Measurements from ENCODE around the gene ORC1.

ORC1 gene

DNA sequence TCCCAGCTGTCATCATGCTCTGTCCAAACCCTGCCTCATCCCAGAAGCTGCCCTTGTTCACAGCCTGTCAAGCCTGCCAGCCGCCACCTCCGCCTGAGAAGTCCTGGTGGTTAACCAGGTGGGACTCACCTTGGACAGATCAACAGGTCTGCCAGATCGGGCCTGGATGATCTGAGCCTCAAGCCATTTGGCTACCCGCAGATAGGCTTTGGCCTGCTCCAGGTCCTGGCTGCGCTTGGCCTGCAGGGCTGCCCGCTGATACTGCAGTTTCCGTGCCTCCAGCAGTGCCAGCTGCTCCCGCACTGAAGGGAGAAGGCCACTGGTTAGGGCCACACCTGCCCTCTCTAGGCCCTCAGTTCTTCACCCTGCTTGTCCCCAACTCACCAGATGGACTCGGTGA, 46.8 kb downstream of the ORC1 start:
- no peak overlapping the region for H3K27ac ChIP-seq
- TF ChIP-seq, protein P1, sequence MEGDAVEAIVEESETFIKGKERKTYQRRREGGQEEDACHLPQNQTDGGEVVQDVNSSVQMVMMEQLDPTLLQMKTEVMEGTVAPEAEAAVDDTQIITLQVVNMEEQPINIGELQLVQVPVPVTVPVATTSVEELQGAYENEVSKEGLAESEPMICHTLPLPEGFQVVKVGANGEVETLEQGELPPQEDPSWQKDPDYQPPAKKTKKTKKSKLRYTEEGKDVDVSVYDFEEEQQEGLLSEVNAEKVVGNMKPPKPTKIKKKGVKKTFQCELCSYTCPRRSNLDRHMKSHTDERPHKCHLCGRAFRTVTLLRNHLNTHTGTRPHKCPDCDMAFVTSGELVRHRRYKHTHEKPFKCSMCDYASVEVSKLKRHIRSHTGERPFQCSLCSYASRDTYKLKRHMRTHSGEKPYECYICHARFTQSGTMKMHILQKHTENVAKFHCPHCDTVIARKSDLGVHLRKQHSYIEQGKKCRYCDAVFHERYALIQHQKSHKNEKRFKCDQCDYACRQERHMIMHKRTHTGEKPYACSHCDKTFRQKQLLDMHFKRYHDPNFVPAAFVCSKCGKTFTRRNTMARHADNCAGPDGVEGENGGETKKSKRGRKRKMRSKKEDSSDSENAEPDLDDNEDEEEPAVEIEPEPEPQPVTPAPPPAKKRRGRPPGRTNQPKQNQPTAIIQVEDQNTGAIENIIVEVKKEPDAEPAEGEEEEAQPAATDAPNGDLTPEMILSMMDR (conservative IDR thresholded peaks at IDR 0.05) = no peak
- no peak for TF ChIP-seq ZFX (IDR thresholded peaks at IDR 0.05)

DNA sequence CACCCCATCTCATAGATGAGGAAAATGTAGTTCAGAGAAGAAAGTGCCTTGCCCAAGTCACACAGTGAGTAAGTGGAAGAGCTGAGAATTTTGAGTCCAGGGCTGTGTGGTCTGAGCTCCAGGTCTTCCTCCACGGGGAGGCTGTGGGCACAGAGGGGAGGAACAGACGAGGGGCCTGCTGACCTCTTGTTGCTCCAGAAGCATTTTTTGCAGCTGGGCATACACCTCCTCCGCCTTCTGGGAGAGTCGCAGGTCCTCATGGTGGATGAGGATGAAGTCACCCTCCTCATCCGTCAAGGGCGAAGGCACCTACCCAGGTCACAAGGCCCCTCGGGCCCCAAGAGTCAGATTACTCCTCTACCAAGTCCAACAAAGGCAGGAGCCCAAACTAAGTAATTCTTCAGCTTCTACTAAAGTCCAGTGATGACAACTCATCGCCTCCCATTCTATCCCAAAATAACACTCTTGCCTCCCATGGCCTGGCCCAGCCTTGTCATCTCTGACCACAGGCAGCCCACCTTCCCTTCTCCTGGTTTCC, 47.3 kb downstream of the ORC1 start:
- no peak overlapping the region for H3K27ac ChIP-seq
- TF ChIP-seq ZFX (IDR thresholded peaks at IDR 0.05) = no peak
- TF ChIP-seq, protein P1 (conservative IDR thresholded peaks at IDR 0.05) = no peak

DNA sequence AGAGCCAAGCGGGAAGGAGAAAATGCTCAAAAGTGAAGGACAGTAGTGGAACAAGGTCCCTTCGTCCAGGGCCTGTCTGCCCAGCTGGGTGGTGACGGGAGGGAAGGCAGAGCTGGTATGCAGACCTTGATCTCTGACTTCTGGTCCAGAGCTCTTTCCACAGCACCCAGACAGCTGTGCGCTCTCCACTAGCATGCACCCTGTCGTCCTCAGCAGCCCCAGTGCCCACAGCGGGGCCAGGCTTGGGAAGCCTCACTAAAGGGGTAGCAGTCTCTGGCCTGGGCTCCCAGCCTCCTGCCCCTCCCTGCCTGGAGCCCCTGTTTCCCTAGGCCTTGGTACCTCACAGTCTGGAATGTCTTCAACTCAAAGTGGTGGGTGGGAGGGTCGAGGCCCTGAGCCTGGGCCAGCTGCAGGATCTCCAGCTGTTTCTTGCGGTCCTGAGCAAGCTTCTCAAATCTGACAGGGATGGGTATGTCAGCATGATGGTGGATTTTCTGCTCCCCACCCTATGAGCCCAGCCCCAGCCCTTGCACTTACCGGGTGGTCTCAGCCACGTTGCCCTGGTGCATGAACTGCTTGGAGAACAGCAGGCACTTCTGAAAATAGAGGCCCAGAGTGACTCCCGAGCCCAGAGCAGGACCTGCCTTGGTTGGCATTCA, 48.2 kb downstream of the ORC1 start:
- no peak overlapping the region for H3K27ac ChIP-seq
- TF ChIP-seq ZFX (IDR thresholded peaks at IDR 0.05) = no peak
- TF ChIP-seq, protein P1 (conservative IDR thresholded peaks at IDR 0.05) = no peak

DNA sequence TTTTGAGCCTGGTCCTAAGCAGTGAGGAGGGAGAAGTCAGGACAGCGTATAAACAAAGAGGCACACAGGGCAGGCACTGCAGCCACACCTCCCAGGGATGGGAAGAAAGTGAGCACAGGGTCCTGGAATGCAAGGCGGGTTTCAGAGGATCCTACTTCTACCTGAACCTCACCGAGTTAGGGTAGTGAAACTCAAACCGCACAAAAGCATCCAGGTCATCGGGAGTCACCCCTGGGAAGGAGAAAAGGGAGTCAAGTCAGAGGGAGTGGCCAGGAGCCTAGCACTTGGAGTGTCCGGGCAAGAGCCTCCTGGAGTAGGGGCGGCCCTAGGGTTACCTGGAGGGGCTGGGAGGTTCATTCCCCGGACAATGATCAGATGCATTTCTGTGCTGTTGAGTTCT, 48.8 kb downstream of the ORC1 start:
- no peak overlapping the region for H3K27ac ChIP-seq
- TF ChIP-seq ZFX (IDR thresholded peaks at IDR 0.05) = no peak
- TF ChIP-seq, protein P1 (conservative IDR thresholded peaks at IDR 0.05) = no peak

DNA sequence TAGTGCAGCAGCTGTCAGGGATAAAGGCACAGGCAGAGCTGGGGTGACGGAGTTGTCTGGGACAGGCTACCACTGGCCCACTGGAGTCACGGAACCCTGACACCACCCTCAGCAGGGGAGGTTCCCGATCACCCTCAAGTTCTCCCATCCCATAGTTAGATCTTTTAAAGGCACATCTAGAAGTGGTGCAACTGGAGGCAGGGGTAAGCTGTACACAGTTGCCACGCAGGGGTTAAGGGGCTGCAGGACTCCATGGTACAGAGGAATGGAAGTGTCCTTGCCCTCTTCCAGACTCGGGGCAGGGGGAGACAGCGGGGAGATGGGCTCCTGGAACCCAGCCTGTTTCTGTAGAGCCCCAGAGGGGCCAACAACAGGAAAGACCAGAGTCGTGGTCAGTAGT, 51.5 kb downstream of the ORC1 start:
- no peak overlapping the region for H3K27ac ChIP-seq
- TF ChIP-seq ZFX (IDR thresholded peaks at IDR 0.05) = no peak
- TF ChIP-seq, protein P1 (conservative IDR thresholded peaks at IDR 0.05) = no peak

DNA sequence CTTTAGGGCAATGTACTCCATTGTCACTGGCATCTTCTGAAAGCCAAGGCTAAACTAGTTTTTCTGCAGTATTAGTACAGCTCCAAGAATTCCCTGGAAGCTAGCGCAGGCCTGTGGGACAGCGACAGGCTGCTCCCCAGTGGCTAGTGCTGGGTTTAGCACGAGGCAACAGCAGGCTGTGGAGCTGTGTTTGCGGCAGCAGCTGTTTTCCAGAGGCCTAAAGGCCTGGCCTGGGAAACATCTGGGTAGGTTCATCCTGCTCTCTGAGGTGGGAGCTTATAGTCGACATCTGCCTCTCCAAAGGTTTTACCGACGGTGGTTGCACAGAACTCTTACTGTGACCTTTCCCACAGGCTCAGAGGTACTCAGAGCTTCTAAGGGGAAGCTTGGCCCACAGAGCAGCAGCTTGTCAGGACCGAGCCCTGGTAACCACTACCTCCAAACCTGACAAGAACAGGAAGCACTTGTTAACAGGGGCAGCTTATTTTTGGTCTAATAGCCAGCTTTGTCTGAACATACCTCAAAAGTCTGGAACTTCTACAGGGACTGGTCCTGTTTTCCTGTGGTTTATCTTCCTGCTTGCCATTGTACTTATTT, 55.4 kb downstream of the ORC1 start:
- no peak overlapping the region for H3K27ac ChIP-seq
- TF ChIP-seq, protein P1 (conservative IDR thresholded peaks at IDR 0.05) = no peak; the same call in 1 of the 2 replicates
- no peak for TF ChIP-seq ZFX (IDR thresholded peaks at IDR 0.05)

DNA sequence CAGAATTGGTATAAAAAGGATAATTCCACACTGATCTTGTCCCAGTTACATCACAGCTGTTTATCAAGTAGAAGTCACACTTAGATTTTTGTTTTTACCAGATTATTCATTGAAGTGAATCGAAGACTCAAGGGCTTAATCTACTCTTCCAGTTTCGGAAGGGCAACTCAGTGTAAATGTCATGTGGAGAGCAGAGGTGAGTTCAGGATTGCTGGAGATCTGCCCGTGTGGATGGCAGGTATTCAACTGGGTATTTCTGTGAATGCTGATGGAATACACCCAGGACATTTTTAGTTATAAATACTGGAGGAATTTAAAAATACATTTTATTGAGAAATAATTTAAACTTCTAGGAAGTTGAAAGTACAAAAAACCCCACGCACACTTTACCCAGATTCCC, 57.6 kb downstream of the ORC1 start:
- TF ChIP-seq, protein P1 (conservative IDR thresholded peaks at IDR 0.05) = no peak
- no peak for TF ChIP-seq ZFX (IDR thresholded peaks at IDR 0.05)
- no peak overlapping the region for H3K27ac ChIP-seq
